GM12878 (cell line): ENCODE data around the gene NCKAP5. TPM values are rescaled to one million over a fixed set of nuclear protein-coding genes. Genes with fewer than 3 reads are reported as not detected.

ENCODE experiments used
- ATAC-seq: fragments of 200-7000 bp; cut with Tn5 transposase; 3 replicates; pipeline ENCODE4 v1.9.1; 2020; ENCODE audit warnings: mild to moderate bottlenecking, moderate library complexity
- BruUV-seq: library from RNA; stranded (reverse); fragments of 400-500 nt; replicated peaks from 2 replicates; lab custom pipeline; 2021; lab: Mats Ljungman, UMichigan
- CTCF ChIA-PET: fragments of 300-600 bp; sonication (Branson Sonifier 250); formaldehyde crosslinking; extraction: SDS; loops from one replicate; lab custom pipeline; 2021; ENCODE audit warnings: inconsistent platforms; lab: Yijun Ruan, JAX
- POLR2A ChIA-PET: fragments of 350-600 bp; formaldehyde crosslinking; extraction: SDS; loops from one replicate; lab custom pipeline; 2021; ENCODE audit warnings: inconsistent platforms; lab: Charles Lee
- RAD21 ChIA-PET: fragments of 300-600 bp; sonication (Branson Sonifier 250); formaldehyde crosslinking; loops from one replicate; lab custom pipeline; 2023; ENCODE audit warnings: antibody characterized with exemption; ENCODE audit not compliant: unreplicated experiment; lab: Charles Lee
- SMC1A ChIA-PET: fragments of 300-600 bp; sonication (Branson Sonifier 250); formaldehyde crosslinking; loops from one replicate; lab custom pipeline; 2023; ENCODE audit not compliant: unreplicated experiment, uncharacterized antibody; lab: Charles Lee
- DNase-seq: peaks from one replicate; pipeline ENCODE4 v3.0.0-alpha.2; 2011; ENCODE audit warnings: low read depth, low spot score
- FAIRE-seq: peaks from 3 replicates; lab custom pipeline; 2011; peaks lifted over from hg19 to GRCh38; lab: Jason Lieb, UNC
- H2AFZ ChIP-seq: 2 replicates; pipeline ENCODE4 v1.6.0; 2011; ENCODE audit warnings: low read depth, low read length, control low read depth; ENCODE audit not compliant: control insufficient read depth
- H3K27ac ChIP-seq: 2 replicates; pipeline ENCODE4 v1.5.1; 2011; ENCODE audit warnings: control low read depth; ENCODE audit not compliant: control insufficient read depth, insufficient read depth
- H3K27me3 ChIP-seq, 2 experiments: replicated peaks in 1 of 2; 2 replicates each; pipeline versions ENCODE4 v1.6.0 to v1.6.1; 2011; ENCODE audit warnings: low read length in 1 of 2; ENCODE audit not compliant: control insufficient read depth in 2 of 2, insufficient read depth in 2 of 2
- H3K36me3 ChIP-seq, 2 experiments: 2 replicates each; pipeline ENCODE4 v1.5.1; 2011; ENCODE audit warnings: low read length in 1 of 2; ENCODE audit not compliant: control insufficient read depth in 2 of 2, insufficient read depth in 2 of 2
- H3K4me1 ChIP-seq: 2 replicates; pipeline ENCODE4 v1.6.1; 2011; ENCODE audit warnings: mild to moderate bottlenecking, low read length, moderate library complexity, mixed read lengths; ENCODE audit not compliant: control insufficient read depth, insufficient read depth
- H3K4me2 ChIP-seq: 2 replicates; pipeline ENCODE4 v1.6.0; 2011; ENCODE audit warnings: control low read depth; ENCODE audit not compliant: control insufficient read depth, insufficient read depth
- H3K4me3 ChIP-seq: fragments of 200-600 bp; sonication (generic); 2 replicates; pipeline ENCODE4 v1.5.1; 2016
- H3K79me2 ChIP-seq: 2 replicates; pipeline ENCODE4 v1.6.0; 2011; ENCODE audit warnings: low read length; ENCODE audit not compliant: control insufficient read depth, insufficient read depth
- H3K9ac ChIP-seq: 2 replicates; pipeline ENCODE4 v1.8.0; 2011; ENCODE audit warnings: low read length, control low read depth, mixed read lengths; ENCODE audit not compliant: control insufficient read depth, insufficient read depth
- H3K9me3 ChIP-seq: replicated peaks from 3 replicates; pipeline ENCODE4 v1.5.1; 2011; ENCODE audit warnings: mild to moderate bottlenecking, low read length; ENCODE audit not compliant: control insufficient read depth, insufficient read depth
- H4K20me1 ChIP-seq: 2 replicates; pipeline ENCODE4 v1.6.0; 2011; ENCODE audit not compliant: control insufficient read depth, insufficient read depth
- CBX5 ChIP-seq: sonication (generic); IDR thresholded peaks from 2 replicates; pipeline ENCODE4 v1.6.1; 2016; ENCODE audit warnings: low read depth, moderate library complexity, mild to moderate bottlenecking, inconsistent platforms
- ETV6 ChIP-seq, 2 experiments: fragments of 450-650 bp in 1 of 2; IDR thresholded peaks in 1 of 2; conservative IDR thresholded peaks in 1 of 2; 2 replicates each; pipeline ENCODE4 v1.6.1; 2014; ENCODE audit warnings: antibody characterized with exemption in 1 of 2, borderline replicate concordance in 1 of 2, low read depth in 1 of 2, mild to moderate bottlenecking in 1 of 2, moderate library complexity in 1 of 2
- IKZF1 ChIP-seq: fragments of 450-650 bp; conservative IDR thresholded peaks from 2 replicates; pipeline ENCODE4 v1.6.1; 2017; ENCODE audit warnings: antibody characterized with exemption, mild to moderate bottlenecking
- MYB ChIP-seq: fragments of 150-350 bp; IDR thresholded peaks from 2 replicates; pipeline ENCODE4 v1.6.1; 2014; ENCODE audit warnings: mild to moderate bottlenecking, low read depth, low read length, borderline replicate concordance
- POLR2AphosphoS2 ChIP-seq: IDR thresholded peaks from 2 replicates; pipeline ENCODE4 v1.6.1; 2011; ENCODE audit warnings: low read depth, mild to moderate bottlenecking, low read length, improper control_type of control experiment, moderate library complexity
- SIX5 ChIP-seq: IDR thresholded peaks from 2 replicates; pipeline ENCODE4 v1.6.1; 2011; ENCODE audit warnings: mild to moderate bottlenecking, low read depth, low read length, moderate library complexity; ENCODE audit not compliant: severe bottlenecking
- SMC3 ChIP-seq: IDR thresholded peaks from 2 replicates; pipeline ENCODE4 v1.6.1; 2011; ENCODE audit warnings: low read length, improper control_type of control experiment, borderline replicate concordance
- ZNF217 ChIP-seq: fragments of 450-650 bp; IDR thresholded peaks from 2 replicates; pipeline ENCODE4 v1.6.1; 2017; ENCODE audit warnings: antibody characterized with exemption, mild to moderate bottlenecking
- WGBS: methylation state at CpG from one replicate; pipeline ENCODE4 v1.1.6; 2016; ENCODE audit warnings: low lambda C conversion rate; ENCODE audit not compliant: insufficient replicate concordance, insufficient coverage; ENCODE audit errors: missing lambda C conversion rate; 5-methylcytosine and 5-hydroxymethylcytosine counted together
- in situ Hi-C: fragments of 300-500 bp; cut with MboI; formaldehyde crosslinking; loops from 9 replicates; pipeline ENCODE4 v1.14.3; 2018; ENCODE audit warnings: mixed read lengths
- intact Hi-C: fragments of 100-400 bp; cut with micrococcal nuclease; formaldehyde crosslinking; loops from one replicate; pipeline ENCODE4 v1.14.2; 2022; ENCODE audit not compliant: unreplicated experiment
- polyA plus RNA-seq, 11 experiments: library from polyadenylated mRNA; depleted of rRNA in 4 of 11; unstranded in 6 of 11; stranded (reverse) in 5 of 11; fragments of >200 nt; fragmentation: Nextera tagmentation in 4 of 11; fragmentation: Illumina TruSeq in 1 of 11; extraction: Ambion mirVana in 4 of 11; extraction: Trizol in 1 of 11; gene quantifications; 1 replicate in 1 of 11; 2 replicates in 10 of 11; pipeline versions ENCODE4 v1.2.1 to v1.2.3, GENCODE V29; 2011 to 2016; ENCODE audit warnings: inconsistent platforms in 2 of 11, missing spikeins in 2 of 11, low read depth in 1 of 11
- total RNA-seq, 4 experiments: library from RNA; depleted of rRNA in 3 of 4; stranded (reverse); fragments of >200 nt in 3 of 4; fragmentation: Illumina TruSeq in 1 of 4; extraction: Trizol in 1 of 4; gene quantifications; 2 replicates each; pipeline versions ENCODE4 v1.2.1 to v1.2.3, GENCODE V29; 2013 to 2021

The NCKAP5 gene
- total and polyA plus RNA-seq, 10 of the 15 experiments (the other 5 are each of a cell fraction or from before 2014, with no cell fraction given) = 0.06 to 0.44 (median 0.16) TPM

DNA sequence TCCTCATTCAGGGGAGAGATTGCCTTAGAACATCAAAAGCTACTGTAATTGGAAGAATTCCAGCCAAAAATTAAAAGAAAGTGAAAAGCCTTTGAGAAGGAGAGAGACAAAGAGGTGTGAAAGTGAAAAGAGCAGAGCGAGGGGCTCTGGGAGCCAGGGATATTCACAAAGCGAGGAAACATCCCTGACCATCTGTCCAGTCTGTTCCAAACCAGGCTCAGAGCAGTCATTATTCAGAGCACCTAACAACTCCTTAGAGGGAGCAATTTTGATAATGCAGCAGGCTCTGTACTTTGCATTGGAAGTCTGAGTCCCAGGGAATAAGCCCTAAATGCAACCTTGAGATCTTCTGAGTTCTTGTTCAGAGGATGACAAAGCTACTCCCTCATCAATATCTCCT lies 779.2 kb downstream of the NCKAP5 start (continued):
- TF ChIP-seq IKZF1 (no peak), SMC3 (no peak)

DNA sequence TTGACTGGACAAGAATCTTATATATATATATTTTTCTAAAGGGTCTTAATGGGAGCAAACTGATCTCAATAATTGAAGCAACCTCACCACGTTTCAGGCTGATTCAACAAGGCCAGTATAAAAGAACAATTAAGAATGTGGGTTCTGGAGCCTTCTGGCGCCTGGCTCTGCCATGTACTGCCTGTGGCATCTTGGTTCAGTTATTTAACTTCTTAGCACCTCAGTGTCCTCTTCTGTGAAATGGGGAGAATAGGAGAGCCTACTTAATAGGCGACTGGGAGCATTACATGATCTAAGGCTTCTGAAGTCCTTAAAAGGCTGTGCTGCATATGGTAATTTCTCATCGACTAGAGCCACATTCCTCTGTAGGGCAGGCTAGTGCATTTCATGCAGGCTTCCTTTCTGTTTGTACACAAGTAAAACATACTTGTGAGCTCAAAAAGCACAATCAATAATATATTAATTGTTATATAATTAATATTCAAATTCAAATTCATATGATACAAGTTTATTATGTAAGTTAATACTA lies 779.9 kb downstream of the NCKAP5 start:
- Histone ChIP-seq H3K4me3 (no peak overlapping the region), H3K79me2 (no peaks in the 10 kb centered on the region), H3K9ac (no peak overlapping the region), H3K9me3 (no peaks in the 10 kb centered on the region), H2AFZ (no peak overlapping the region), H3K4me2 (no peak overlapping the region), H3K36me3 (no peaks in the 10 kb centered on the region), H3K27ac (no peak overlapping the region), H4K20me1 (no peaks in the 10 kb centered on the region), H3K4me1 (no peaks in the 10 kb centered on the region), H3K27me3 (no peaks in the 10 kb centered on the region)
- intact Hi-C loops = no loop called here
- WGBS = 0% methylated on average over 4 of the region's 4 CpGs
- in situ Hi-C loops = no loop called here
- BruUV-seq = no TSS peak
- ChIA-PET CTCF (no interaction called here), POLR2A (no interaction called here), SMC1A (interaction anchor here (1.3 kb wide), 1 partner anchor 41 kb away, joined by 3 read pairs; no protein-coding TSS in a partner anchor), RAD21 (no interaction called here)
- TF ChIP-seq SIX5 = no peak
- no peak for TF ChIP-seq POLR2AphosphoS2
- TF ChIP-seq MYB = no peak
- TF ChIP-seq ZNF217 = no peak
- TF ChIP-seq ETV6 (conservative IDR thresholded peaks at IDR 0.05 in 1 of 2, IDR thresholded peaks at IDR 0.05 in 1 of 2; ENCODE audit: borderline replicate concordance in 1 of 2, low read depth in 1 of 2) = no peak
- no peak for TF ChIP-seq CBX5
- FAIRE-seq (no peak), DNase-seq (no peak), ATAC-seq (no peak)
